ENCODE measurements around the gene DOK6. TPM values are rescaled to one million over a fixed set of nuclear protein-coding genes. Genes with fewer than 3 reads are reported as not detected.

DOK6 gene
- total and polyA plus RNA-seq, 2 experiments from 2014 or later: 0.29 to 0.42 TPM

GRCh38 chr18:69414184-69414583 is 13.5 kb downstream of the DOK6 start:
- peaks cover 2% of the 10 kb centered on the region; the same call in 1 of the 3 replicates for H3K4me1 Mint-ChIP-seq
- no peaks in the 10 kb centered on the region for H3K9me3 Mint-ChIP-seq
- no peaks in the 10 kb centered on the region for H3K79me2 ChIP-seq (replicated peaks; ENCODE audit: insufficient read depth)
- H3K27me3 ChIP-seq (ENCODE audit: insufficient read depth): no peaks in the 10 kb centered on the region
- no peak overlapping the region for H3K4me3 Mint-ChIP-seq
- TF ChIP-seq NANOG (IDR thresholded peaks at IDR 0.05; ENCODE audit: borderline replicate concordance) (no peak), ETS1 (IDR thresholded peaks at IDR 0.05) (no peak), CREB1 (CRISPR knock-in tag; IDR thresholded peaks at IDR 0.05; ENCODE audit: low read depth) (no peak), ZNF462 (CRISPR knock-in tag; IDR thresholded peaks at IDR 0.05) (no peak), STAT1 (IDR thresholded peaks at IDR 0.05; ENCODE audit: unreplicated experiment) (no peak), POLR2AphosphoS5 (IDR thresholded peaks at IDR 0.05; ENCODE audit: low read depth) (no peak)
- H3K9me2 ChIP-seq (ENCODE audit: insufficient read depth): no peaks in the 10 kb centered on the region
- H3K4me1 ChIP-seq (ENCODE audit: insufficient read depth): no peaks in the 10 kb centered on the region
- H3K4me3 ChIP-seq: no peak overlapping the region
- no peaks in the 10 kb centered on the region for H3K36me3 Mint-ChIP-seq (ENCODE audit: low read depth)
- H4K20me1 ChIP-seq (replicated peaks; ENCODE audit: insufficient read depth): no peaks in the 10 kb centered on the region
- ATAC-seq (no peak), DNase-seq (ENCODE audit: low spot score) (no peak)
- H3K27me3 Mint-ChIP-seq (ENCODE audit: insufficient read depth, low read depth, poor library complexity): no peaks in the 10 kb centered on the region
- no peak overlapping the region for H3K27ac Mint-ChIP-seq
- no peak overlapping the region for H2AFZ ChIP-seq
- H3K36me3 ChIP-seq (ENCODE audit: insufficient read depth): no peaks in the 10 kb centered on the region
- no peaks in the 10 kb centered on the region for H3F3A ChIP-seq (replicated peaks; ENCODE audit: low read depth)
- H3K27ac ChIP-seq (ENCODE audit: low read depth): no peak overlapping the region
- no peak overlapping the region for H3K4me2 ChIP-seq
